Right ventricle myocardium superior (tissue), 1 donor: ENCODE data around the gene TWF1. TPM values are rescaled to one million over a fixed set of nuclear protein-coding genes. Genes with fewer than 3 reads are reported as not detected.

Source experiments
- ATAC-seq: fragments of 200-7000 bp; cut with Tn5 transposase; one replicate; pipeline ENCODE4 v1.9.1; 2020; ENCODE audit warnings: mild to moderate bottlenecking; ENCODE audit not compliant: poor library complexity
- DNase-seq: peaks from one replicate; pipeline ENCODE4 v3.0.0-alpha.2; 2020
- intact Hi-C: fragments of 100-400 bp; cut with DNase I; formaldehyde crosslinking; loops from one replicate; pipeline ENCODE4 v1.11.2; 2022
- total RNA-seq: library from RNA; stranded (reverse); fragmentation: NEBNext Ultra II Directional; extraction: Animal tissue kit (Norgen Biotek cat#: 25700); gene quantifications from one replicate; pipeline ENCODE4 v1.2.1, GENCODE V29; 2021
- donor health status: DM: no; HTN: yes; CAD: no; lungs with severe emphysema.

Gene TWF1
- total RNA-seq, 1 donor from 2014 or later, result 11.9 TPM

DNA sequence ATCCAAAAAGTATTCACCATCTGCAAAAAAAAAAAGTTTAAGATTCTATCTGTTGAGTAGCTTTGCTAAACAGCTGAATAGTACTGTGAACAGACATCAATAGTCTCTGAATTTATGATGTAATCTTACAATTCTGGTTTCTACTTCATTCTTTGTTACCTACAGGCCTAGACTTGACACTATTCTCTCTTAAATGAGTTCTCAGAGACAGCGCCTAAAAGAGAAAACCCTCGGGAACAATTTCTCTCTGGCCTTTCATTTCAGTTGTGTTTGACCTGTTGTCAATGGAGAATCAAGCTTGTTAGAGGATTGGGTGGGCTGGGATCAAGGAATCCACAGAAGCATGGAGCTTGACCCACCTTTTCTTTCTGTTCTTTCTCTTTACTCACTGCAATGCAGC lies 5.9 kb upstream of the TWF1 start:
- DNase-seq (no peak), ATAC-seq (no peak)
- intact Hi-C loops, result no loop called here

DNA sequence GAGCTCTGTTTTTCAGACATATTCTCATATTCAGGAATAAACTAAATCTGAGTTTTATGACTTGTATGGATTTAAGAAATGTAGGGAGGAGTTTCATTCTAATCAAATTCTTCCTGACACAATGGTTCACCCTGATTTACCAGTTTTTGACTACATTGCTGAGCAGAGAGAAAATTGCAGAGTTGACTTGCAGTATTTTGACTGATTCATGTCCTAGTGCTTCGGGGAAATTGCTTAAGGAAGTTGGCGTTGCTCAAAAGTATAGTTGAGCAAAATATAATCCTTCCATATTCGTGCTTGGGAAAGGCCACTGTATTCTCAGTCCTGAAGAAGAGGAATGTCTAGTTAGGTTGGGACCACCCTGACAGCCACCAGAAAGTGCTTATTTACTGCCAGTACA lies 1.3 kb upstream of the TWF1 start:
- intact Hi-C loops, result loop anchor here (10.0 kb wide), 1 partner anchor 77 kb away; no protein-coding TSS in a partner anchor
- no peak for DNase-seq
- no peak for ATAC-seq

DNA sequence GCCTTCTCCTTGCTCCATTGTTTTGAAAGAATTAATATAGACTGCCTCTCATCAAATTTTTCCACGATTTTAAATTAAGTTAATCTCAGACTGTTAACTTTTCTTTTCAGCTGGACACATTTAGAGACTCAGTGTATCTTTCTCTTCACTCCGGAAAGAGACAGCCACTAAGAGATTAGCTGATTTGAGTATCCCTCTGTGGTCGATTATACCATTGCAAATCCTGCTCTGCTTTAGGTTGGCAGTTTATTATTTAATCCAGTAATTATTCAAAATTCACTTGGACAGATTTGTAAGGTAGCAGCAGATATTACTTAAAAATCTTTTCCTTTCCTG lies 588 bp upstream of the TWF1 start:
- no peak for DNase-seq
- no peak for ATAC-seq
- intact Hi-C loops, result loop anchor here (10.0 kb wide), 1 partner anchor 78 kb away; no protein-coding TSS in a partner anchor

DNA sequence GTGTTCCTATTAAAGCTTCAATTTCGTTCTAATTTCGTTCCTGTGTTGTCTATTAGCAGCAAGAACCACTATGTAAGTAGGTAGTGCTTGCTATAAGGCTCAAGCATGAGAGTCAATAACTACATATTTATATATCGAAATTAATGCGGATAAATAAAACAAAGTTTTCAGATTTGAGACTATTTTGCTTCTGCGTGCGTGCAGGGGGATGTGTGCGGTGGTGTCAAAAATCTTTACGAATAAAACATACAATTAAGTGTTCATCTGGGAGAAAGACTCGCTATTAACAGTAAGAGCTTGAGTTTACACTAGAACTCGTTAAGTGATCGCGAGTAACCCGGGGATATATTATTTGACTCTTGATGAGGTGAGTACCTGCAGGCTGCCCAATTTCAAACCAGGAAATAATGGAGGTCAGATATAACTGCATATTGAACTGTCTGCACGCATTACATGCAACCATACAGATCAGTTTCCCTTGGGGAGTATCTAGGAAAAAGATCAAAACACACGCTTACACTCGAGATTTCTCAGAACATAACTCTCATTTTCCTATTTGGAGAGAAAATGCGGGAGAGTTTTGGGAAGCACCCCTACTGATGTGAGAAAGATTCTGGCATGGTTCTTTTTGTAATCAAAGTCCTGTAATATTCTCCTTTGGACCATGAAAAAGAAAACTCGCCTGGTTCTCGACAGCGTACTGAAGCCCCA lies 813 bp downstream of the TWF1 start:
- no peak for ATAC-seq
- intact Hi-C loops, result loop anchor here (10.0 kb wide), 1 partner anchor 79 kb away; no protein-coding TSS in a partner anchor

DNA sequence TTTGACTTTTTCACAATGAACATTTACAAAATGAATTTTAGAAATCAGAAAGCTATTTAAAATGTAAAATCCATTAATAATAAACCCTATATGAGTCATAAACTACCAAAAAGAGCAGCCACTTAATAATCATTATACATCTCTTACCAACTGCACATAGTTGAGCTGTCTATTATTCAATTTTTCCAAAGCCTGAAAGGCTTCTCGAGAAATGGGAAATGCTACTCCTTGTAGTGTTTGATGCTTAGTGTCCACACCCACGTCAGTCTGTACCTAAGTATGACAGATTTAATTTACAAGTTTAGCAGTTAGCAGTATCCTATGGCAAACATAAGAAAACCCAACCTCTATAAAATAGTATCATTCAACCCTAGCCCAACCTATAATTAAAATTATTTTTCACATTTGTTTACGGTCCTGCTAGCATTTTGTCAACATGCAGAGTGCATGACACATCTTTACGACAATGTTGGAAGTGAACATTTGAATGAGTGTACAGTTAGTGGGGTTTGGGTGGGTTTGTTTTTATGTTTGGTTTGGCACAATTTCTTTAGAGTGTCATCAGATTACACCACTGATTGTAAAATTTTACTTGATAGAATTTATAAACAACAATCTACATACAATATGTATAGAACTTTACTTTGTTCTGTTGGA lies 8.4 kb downstream of the TWF1 start:
- ATAC-seq (no peak), DNase-seq (no peak)
- intact Hi-C loops, result no loop called here

More for the DNA sequence above, 813 bp downstream of the TWF1 start:
- DNase-seq, result no peak

DNA sequence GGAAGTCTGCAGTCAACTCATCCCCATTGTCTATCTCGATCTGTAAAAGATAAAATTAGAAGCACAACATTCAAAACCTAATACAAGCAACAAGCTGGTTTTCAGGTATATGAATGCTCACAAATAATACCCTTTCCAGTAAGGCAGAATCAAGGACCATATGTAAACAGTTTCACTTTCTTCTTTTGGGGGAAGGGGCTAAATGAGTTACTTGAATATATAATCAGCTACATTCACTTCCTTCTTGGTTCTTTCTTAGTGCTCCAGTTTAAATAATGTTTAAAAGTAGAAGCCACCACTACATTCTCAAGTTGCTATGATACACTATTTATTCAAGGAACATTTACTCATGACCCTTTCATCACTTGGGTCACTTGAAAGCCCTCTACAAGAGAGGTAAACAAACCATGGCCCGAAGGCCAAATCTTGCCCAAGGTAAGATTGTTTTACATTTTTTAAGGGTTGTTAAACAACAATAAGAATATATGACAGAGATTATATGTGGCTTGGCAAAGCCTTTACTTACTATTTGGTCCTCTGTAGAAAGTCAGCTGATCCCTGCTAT lies 10.3 kb downstream of the TWF1 start:
- intact Hi-C loops, result no loop called here
- no peak for DNase-seq
- no peak for ATAC-seq

DNA sequence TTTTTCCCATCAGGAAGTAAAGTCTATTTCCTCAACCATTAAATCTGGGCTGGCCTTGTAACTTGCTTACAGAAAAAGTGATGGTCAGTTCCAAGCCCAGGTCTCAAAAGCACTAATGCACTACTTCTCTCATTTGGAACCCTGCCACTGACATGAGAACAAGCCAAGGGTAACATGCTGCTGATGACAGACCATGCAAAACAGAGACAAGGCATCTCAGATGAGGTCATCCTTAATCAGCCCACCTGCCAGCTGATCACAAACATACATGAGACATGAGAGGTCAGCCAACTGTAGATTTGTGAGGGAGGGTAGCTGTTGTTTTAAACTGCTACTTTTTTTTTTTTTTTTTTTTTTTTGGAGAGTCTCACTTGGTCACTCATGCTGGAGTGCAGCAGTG lies 16.2 kb downstream of the TWF1 start:
- intact Hi-C loops, result no loop called here
- DNase-seq (no peak), ATAC-seq (peak; percentile 22)

DNA sequence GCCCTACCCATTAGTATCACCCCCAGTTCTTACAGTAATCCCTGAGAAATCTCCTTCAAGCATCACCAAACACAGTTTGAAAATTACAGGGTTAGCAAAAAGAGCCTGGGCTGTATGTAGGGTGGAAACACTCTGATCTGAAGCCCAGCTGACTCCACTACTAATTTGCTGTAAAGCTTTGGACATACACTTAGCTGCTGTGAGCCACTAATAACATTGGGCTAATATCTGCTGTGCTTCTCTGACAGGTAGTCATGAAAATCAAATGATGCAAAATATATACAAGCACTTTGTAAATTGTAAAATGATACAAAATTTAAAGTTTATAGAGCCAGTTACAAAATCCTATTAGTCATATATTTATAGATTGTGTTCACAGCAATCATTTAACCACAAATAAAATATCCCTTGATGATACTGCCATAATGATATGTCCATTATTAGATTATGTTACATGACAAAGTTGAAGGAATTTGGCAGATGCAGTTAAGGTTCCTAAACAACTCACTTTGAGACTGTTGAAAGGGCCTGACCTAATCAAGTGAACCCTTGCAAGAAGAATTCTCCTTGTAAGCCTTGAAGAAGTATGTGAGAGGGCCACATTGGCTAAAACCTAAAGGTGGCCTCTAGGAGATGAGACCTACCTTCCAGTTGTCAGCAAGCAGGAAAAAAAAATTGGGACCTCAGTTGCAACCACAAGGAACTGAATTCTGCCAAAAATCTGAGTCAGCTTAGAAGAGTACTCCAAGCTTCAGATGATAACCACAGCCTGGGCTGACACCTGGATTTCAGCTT lies 19.0 kb downstream of the TWF1 start:
- ATAC-seq (no peak), DNase-seq (no peak)
- intact Hi-C loops, result no loop called here

DNA sequence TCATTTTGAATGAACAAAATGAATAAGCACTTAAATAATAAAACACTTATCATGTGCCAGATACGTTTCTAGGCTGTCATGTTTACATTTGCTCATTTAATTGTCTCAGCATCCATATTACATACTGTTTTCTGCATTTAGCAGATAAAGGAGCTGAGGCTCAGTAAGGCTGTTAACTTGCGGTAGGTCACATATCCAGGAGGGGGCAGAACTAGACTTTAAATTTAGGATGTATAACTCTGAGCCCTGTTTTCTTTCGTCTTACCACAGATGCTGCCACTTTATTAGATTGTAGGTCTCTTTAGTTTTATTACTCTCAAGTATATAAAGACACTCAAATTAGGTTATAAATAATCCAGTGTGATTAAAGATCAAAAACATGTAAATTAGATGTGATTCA lies 29.6 kb downstream of the TWF1 start:
- intact Hi-C loops, result loop anchor here (10.0 kb wide), 1 partner anchor 108 kb away; no protein-coding TSS in a partner anchor
- no peak for ATAC-seq
- no peak for DNase-seq

DNA sequence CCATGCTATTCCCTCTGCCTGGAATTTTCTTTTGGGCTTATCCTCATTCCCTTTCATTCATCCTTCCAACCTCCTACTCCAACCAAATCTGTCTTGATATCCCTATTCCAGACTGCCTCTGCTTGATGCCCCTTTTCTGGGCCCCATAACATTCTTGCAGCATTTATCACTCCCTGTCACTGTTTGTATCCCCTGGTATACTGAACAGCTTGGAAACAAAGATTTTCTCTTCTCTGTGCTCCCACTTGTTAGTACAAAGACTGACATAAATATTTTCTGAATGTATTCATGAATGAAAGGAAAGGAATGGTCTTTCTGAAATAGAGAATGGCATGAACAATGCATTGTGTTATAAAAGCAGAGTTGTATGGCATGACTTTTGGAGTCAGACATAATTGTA lies 39.8 kb downstream of the TWF1 start:
- ATAC-seq (no peak), DNase-seq (no peak)
- intact Hi-C loops, result no loop called here

DNA sequence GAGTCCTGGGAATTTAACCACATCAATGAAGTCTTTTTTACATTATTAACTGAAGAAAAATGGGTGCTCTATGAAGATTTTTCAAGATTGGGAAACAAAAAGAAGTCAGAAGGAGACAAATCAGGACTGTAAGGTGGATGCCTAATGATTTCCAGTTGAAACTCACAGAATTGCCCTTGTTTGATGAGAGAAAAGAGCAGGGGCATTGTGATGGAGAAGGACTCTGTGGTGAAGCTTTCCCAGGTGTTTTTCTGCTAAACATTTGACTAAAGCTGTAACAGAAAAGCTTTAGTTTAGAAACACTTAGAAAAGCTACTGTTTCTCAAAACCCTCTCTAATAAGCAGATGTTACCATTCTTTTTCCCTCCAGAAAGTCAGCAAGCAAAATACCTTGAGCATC lies 41.6 kb downstream of the TWF1 start:
- ATAC-seq (no peak), DNase-seq (no peak)
- intact Hi-C loops, result no loop called here

DNA sequence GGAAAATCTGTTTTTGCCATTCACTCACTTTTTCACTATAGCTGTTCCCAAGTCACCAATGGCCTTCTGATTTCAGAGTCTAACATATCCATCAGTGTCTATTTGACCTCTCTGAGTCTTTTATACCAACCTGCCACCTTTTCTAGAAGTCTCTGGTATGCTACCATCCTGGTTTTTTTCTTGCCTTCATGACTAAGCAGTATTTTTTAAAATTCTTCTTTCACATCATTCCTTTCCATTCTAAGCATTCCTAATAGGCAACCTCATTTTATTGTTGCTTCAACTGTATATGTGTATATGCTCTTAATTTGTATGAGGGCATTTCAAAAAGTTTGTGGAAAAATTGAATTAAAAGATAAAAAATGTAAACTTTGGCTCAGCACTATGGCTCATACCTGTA lies 42.3 kb downstream of the TWF1 start:
- ATAC-seq (no peak), DNase-seq (no peak)
- intact Hi-C loops, result no loop called here

DNA sequence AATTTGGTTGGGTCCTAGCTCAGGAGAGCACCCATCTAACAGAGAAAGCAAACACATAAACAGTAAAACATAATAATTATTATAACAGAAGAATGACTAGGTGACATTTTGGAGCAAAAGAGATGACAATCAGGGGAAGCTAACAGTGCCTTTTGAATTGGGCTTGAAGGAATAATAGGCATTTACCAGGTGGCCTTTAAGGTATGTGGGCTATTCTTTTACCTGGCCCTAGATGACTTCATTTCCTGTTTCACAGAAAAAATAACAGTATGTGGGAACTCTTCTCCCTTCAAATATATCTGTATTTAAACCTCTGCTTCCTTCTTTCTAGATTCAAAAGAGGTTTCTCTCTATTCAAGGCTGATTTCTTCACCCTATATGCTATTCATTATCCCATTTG lies 43.5 kb downstream of the TWF1 start:
- intact Hi-C loops, result no loop called here
- DNase-seq (no peak), ATAC-seq (no peak)

DNA sequence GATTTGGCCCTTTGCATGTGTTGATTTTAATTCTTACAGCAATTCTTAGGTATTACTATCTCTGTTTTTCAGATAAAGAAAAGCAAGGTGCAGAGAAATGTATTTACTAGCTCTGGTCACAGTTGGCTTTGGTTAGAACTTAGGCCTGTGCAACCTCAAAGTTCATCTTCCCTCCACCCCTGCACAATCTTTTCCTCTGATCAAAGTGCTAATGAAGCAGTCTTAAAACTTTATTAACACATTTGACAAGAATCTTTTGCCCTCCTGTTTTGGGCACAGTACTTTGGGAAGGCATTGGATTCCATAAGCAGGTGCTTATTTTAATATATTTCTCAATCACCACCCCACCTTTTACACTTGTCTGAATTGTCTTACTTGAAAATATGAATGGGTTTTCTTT lies 44.6 kb downstream of the TWF1 start:
- ATAC-seq (no peak), DNase-seq (no peak)
- intact Hi-C loops, result no loop called here

DNA sequence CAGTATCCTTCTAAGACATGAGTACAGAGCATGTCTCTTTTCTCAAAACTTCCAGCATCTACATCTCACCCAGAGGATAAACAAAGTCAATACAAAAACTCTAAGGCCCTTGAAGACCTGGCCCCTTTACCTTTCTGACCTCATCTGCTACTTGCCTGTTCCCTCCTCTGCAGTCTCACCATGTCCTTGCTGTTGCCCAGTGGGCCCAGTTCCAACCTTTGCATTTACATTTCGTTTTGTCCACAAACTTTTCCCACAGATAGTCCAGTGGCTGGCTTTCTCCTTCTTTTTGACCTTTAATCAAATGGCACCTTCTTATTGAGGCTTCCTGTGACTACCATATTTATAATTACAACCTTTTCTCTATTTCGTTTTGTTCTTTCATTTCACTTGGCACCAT lies 45.7 kb downstream of the TWF1 start:
- DNase-seq (no peak), ATAC-seq (no peak)
- intact Hi-C loops, result no loop called here

DNA sequence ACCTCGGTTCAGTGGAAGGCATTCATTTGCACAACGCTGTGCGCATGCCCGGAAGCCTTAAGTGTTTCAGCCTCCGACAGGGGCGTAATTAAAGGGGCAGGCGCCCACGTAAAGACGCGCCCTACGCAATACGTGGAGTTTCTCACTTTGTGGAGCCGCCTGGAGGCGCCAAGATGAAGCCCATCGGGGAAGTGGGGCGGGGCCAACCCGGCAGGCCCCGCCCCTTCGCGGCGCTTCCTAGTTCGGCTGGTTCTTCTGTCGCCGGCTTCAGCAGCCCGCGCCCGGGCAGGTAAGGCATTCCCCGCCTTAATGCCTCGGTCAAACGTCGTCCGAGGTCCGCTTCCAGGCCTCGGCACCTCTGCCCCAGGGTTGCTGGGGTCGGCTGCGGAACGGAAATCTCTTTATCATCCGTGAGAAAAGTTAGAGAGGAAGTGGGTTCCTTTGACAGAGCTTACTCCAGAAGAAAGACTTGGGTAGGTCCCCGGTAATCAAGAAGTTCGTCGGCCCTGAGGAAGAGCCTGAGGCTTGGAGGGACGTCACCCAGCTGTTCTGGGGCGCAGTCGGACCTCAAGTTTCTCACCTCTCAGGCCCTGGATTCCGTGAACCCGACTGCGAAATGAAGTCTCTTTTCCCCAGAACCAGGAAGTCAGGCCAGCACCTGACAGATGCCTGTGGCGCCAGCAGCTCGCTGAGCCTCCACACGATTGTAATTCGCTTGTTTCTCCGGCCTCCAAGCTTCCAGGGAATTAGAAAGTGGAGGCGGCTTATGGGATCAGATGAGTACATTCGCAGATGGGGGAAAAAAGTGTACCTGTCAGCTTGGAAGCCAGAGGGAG lies 47.2 kb downstream of the TWF1 start, which contains the start of the genes IRAK4 and PUS7L:
TSS of gene IRAK4 (plus strand) at position 224 of the 836 bp plus-strand sequence. CDS start 9,161 bp downstream, outside the sequence.
TSS of gene PUS7L (minus strand) at position 63 of the 836 bp plus-strand sequence. CDS start 3,545 bp downstream, outside the sequence.
- intact Hi-C loops, result no loop called here
- ATAC-seq (peak; percentile 100), DNase-seq (peak; percentile 97)

DNA sequence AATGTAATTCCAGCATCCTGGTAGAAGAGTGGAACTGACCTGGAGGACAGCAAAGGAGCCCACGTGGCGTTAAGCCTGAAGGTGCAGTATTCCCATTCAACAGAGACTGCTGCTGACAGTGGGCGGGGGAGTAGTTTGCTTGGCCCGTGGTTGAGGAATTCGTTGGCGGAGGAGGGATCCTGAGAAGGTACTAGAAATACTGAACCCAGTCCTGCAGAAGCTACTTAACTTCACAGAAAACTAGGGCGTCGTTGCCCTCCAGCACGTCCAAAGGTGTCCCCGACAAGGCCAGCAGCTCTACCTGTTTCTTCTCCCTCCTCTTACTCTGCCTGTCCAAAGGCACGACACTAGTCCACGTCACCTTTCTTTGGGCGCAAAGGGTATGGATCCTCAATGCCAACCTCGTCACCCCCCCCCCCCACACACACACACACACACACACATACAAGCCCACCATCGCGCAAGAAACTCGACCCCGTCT lies 47.8 kb downstream of the TWF1 start:
- DNase-seq (no peak), ATAC-seq (peak; percentile 36)
- intact Hi-C loops, result no loop called here

DNA sequence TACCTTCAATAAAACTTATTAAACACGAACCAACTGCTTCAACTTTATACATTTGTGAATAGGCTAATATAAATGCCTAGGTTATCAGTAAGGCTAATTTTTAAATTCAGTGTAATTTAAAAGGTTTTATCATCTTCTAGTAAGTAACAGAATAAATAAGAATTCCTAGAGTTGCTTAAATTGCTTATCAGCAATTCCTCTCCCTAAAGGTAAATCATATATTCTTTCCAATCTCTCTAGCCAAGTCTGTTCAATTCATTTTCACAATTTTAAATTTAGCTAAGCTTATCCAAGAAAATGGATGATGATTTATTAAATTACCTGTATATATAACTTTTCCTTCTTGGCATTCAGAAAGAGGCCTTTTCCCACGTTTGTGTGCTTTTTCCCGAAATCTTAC lies 52.1 kb downstream of the TWF1 start:
- intact Hi-C loops, result no loop called here
- DNase-seq, result no peak
- ATAC-seq, result no peak
